GM21825 (cell line): ENCODE data around the gene SLC12A7.
A peak's percentile ranks its signal among the peaks of the same experiment; 100 is the strongest.
"Not testable (repeated sequence)": the region's sequence is repeated elsewhere in the genome, so short reads cannot be mapped to it uniquely, and the experiment has no call there.

Experiments used
- ATAC-seq: cut with Tn5 transposase; IDR thresholded peaks from one replicate; pipeline ENCODE4 v1.9.1; 2021; ENCODE audit warnings: mild to moderate bottlenecking, moderate library complexity; ENCODE audit not compliant: unreplicated experiment

SLC12A7 gene

GRCh38 chr5:1111727-1112289 lies at the start of gene SLC12A7:
TSS of gene SLC12A7 (minus strand) at chr5:1112063. CDS start at chr5:1111991, 72 bp downstream.
- peak; percentile 61 for ATAC-seq

- no peak for ATAC-seq
Measured at GRCh38 chr5:1161108-1161832, 49.4 kb upstream of the SLC12A7 start.

- ATAC-seq: no peak
Measured at GRCh38 chr5:1159774-1160406, 48.0 kb upstream of the SLC12A7 start.

- ATAC-seq: no peak
Measured at GRCh38 chr5:1159341-1159675, 47.4 kb upstream of the SLC12A7 start.

GRCh38 chr5:1158647-1159340 lies 46.9 kb upstream of the SLC12A7 start:
- ATAC-seq: no peak

- ATAC-seq: not testable (repeated sequence)
Measured at GRCh38 chr5:1157461-1157986, 45.7 kb upstream of the SLC12A7 start.

GRCh38 chr5:1156754-1157460 lies 45.0 kb upstream of the SLC12A7 start:
- no peak for ATAC-seq

GRCh38 chr5:1156033-1156753 lies 44.3 kb upstream of the SLC12A7 start:
- no peak for ATAC-seq

- no peak for ATAC-seq
Measured at GRCh38 chr5:1155191-1156032, 43.5 kb upstream of the SLC12A7 start.

- ATAC-seq: no peak
Measured at GRCh38 chr5:1153428-1153827, 41.6 kb upstream of the SLC12A7 start.

GRCh38 chr5:1152771-1153282 lies 41.0 kb upstream of the SLC12A7 start:
- ATAC-seq: no peak

- no peak for ATAC-seq
Measured at GRCh38 chr5:1152156-1152555, 40.3 kb upstream of the SLC12A7 start.

- ATAC-seq: no peak
Measured at GRCh38 chr5:1151316-1151715, 39.5 kb upstream of the SLC12A7 start.

GRCh38 chr5:1150866-1151265 lies 39.0 kb upstream of the SLC12A7 start:
- ATAC-seq: no peak

- ATAC-seq: no peak
Measured at GRCh38 chr5:1144638-1145396, 33.0 kb upstream of the SLC12A7 start.

GRCh38 chr5:1144089-1144488 lies 32.2 kb upstream of the SLC12A7 start:
- ATAC-seq: no peak

- ATAC-seq: no peak
Measured at GRCh38 chr5:1143670-1143951, 31.7 kb upstream of the SLC12A7 start.

- no peak for ATAC-seq
Measured at GRCh38 chr5:1142886-1143669, 31.2 kb upstream of the SLC12A7 start.
